ENCODE data around the gene ICE1. TPM values are rescaled to one million over a fixed set of nuclear protein-coding genes. Genes with fewer than 3 reads are reported as not detected.

Gene ICE1
- total RNA-seq, 1 experiment from 2014 or later, result 48.9 TPM

GRCh38 chr5:5467737-5468136 lies 45.3 kb downstream of the ICE1 start:
- DNase-seq (ENCODE audit: low spot score) (no peak), ATAC-seq (no peak)

GRCh38 chr5:5470933-5471332 lies 48.5 kb downstream of the ICE1 start:
- POLR2A ChIA-PET, result no interaction called here

More at GRCh38 chr5:5467737-5468136, 45.3 kb downstream of the ICE1 start:
- H3K9me3 Mint-ChIP-seq, result no peaks in the 10 kb centered on the region
- no peaks in the 10 kb centered on the region for H3K27me3 Mint-ChIP-seq (ENCODE audit: low read depth)
- POLR2A ChIA-PET, result no interaction called here
- TF ChIP-seq ZNF671 (CRISPR knock-in tag; IDR thresholded peaks at IDR 0.05) (no peak), ATF6 (CRISPR knock-in tag; IDR thresholded peaks at IDR 0.05) (no peak), E2F1 (CRISPR knock-in tag; IDR thresholded peaks at IDR 0.05) (no peak), ESRRA (CRISPR knock-in tag; IDR thresholded peaks at IDR 0.05; ENCODE audit: borderline replicate concordance) (no peak)
- H3K4me1 Mint-ChIP-seq, result no peaks in the 10 kb centered on the region
- H3K36me3 Mint-ChIP-seq, result peaks cover 30% of the 10 kb centered on the region
- CTCF ChIA-PET, result no interaction called here
- no peak overlapping the region for H3K4me3 Mint-ChIP-seq
- H3K27ac Mint-ChIP-seq, result no peak overlapping the region

More at GRCh38 chr5:5470933-5471332, 48.5 kb downstream of the ICE1 start:
- ATAC-seq (no peak), DNase-seq (ENCODE audit: low spot score) (no peak)
- H3K4me3 Mint-ChIP-seq, result no peak overlapping the region
- CTCF ChIA-PET, result no interaction called here
- H3K27me3 Mint-ChIP-seq (ENCODE audit: low read depth), result no peaks in the 10 kb centered on the region
- TF ChIP-seq SMAD3 (CRISPR knock-in tag; IDR thresholded peaks at IDR 0.05; ENCODE audit: borderline replicate concordance) (no peak), MAX (CRISPR knock-in tag; IDR thresholded peaks at IDR 0.05) (no peak), JAZF1 (CRISPR knock-in tag; IDR thresholded peaks at IDR 0.05) (no peak), GABPB1 (CRISPR knock-in tag; IDR thresholded peaks at IDR 0.05) (no peak), USF2 (CRISPR knock-in tag; IDR thresholded peaks at IDR 0.05) (no peak), TEAD4 (CRISPR knock-in tag; IDR thresholded peaks at IDR 0.05) (no peak), ZNF416 (CRISPR knock-in tag; IDR thresholded peaks at IDR 0.05) (no peak), ESRRA (CRISPR knock-in tag; IDR thresholded peaks at IDR 0.05; ENCODE audit: borderline replicate concordance) (no peak), RORB (CRISPR knock-in tag; IDR thresholded peaks at IDR 0.05) (no peak), ZNF281 (CRISPR knock-in tag; IDR thresholded peaks at IDR 0.05) (no peak), ZMAT4 (CRISPR knock-in tag; IDR thresholded peaks at IDR 0.05) (no peak), ARID4B (CRISPR knock-in tag; IDR thresholded peaks at IDR 0.05; ENCODE audit: borderline replicate concordance) (no peak), ZNF121 (CRISPR knock-in tag; IDR thresholded peaks at IDR 0.05) (no peak), NR3C1 (CRISPR knock-in tag; conservative IDR thresholded peaks at IDR 0.05; ENCODE audit: low read depth) (no peak), ATF6 (CRISPR knock-in tag; IDR thresholded peaks at IDR 0.05) (no peak)
- peaks cover 32% of the 10 kb centered on the region for H3K36me3 Mint-ChIP-seq
- H3K4me1 Mint-ChIP-seq, result no peaks in the 10 kb centered on the region
- no peak overlapping the region for H3K27ac Mint-ChIP-seq
- no peaks in the 10 kb centered on the region for H3K9me3 Mint-ChIP-seq

Measured in WTC11 (cell line).